Stimulated activated memory B cell treated with anti-CD40 and anti-IgM and Interleukin-4, amounts not matched to agents 10 μg/mL and 1 μg/mL and 100 μg/mL, for 72 hours (primary cell): Measurements from ENCODE around the gene PRLR.
"Not testable (repeated sequence)": the region's sequence is repeated elsewhere in the genome, so short reads cannot be mapped to it uniquely, and the experiment has no call there.

ENCODE experiments used
- ATAC-seq: fragments of 150-1000 bp; cut with Tn5 transposase; 2 replicates; pipeline ENCODE4 v1.10.0; 2021
- H3K27ac Mint-ChIP-seq: one replicate; pipeline ENCODE4 v1.8.0; 2022; ENCODE audit warnings: mild to moderate bottlenecking, mixed read lengths
- H3K27me3 Mint-ChIP-seq: one replicate; pipeline ENCODE4 v1.8.0; 2022; ENCODE audit warnings: mixed read lengths
- H3K36me3 Mint-ChIP-seq: one replicate; pipeline ENCODE4 v1.8.0; 2022; ENCODE audit warnings: mixed read lengths
- H3K4me1 Mint-ChIP-seq: one replicate; pipeline ENCODE4 v1.8.0; 2022; ENCODE audit warnings: mixed read lengths
- H3K4me3 Mint-ChIP-seq: one replicate; pipeline ENCODE4 v1.8.0; 2022; ENCODE audit warnings: mild to moderate bottlenecking, moderate library complexity, mixed read lengths
- H3K9me3 Mint-ChIP-seq: one replicate; pipeline ENCODE4 v1.8.0; 2022; ENCODE audit warnings: mixed read lengths

The PRLR gene

DNA sequence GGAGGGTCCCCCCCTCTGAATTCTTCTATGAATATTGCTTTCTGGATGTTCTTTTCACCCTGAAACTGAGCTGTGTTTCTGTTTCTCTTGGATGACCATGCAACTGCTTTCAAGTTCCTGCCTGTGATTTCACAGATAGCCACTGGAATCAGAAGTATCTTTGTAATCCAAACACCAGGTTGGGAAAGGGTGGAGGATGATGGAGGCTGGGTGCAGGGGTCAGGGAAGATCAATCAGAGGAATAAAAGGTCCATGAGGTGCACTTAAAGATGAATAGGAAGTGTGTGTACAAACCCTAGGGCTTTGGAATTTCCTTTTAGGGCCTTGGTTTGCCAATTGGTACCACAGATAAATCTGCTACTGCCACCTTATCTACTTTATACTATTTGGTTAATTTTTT, 114.4 kb downstream of the PRLR start:
- ATAC-seq, result no peak
- peaks cover 10% of the 10 kb centered on the region for H3K27me3 Mint-ChIP-seq
- no peaks in the 10 kb centered on the region for H3K4me1 Mint-ChIP-seq
- H3K36me3 Mint-ChIP-seq, result no peaks in the 10 kb centered on the region
- H3K27ac Mint-ChIP-seq, result no peak overlapping the region
- no peak overlapping the region for H3K4me3 Mint-ChIP-seq
- H3K9me3 Mint-ChIP-seq, result peaks cover 3% of the 10 kb centered on the region

DNA sequence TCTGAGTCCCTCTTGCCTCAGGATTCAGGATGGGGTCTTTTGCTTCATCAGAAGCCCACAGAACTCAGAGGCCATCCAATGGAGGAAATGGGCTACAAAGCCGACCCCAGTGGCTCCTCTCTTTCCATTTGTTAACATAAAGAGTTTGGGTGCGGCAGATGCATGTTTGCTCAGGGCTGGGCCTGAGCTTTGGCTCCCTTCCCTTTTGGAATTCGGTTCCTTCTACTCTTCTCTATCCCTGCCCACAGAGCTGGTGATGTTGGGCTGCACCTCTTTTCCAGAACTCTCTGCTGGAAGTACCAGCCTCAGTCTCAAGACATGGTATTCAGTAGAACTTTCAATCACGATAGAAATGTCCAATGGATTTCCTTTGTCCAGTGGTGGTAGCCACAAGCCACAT, 115.6 kb downstream of the PRLR start:
- Mint-ChIP-seq H3K27me3 (peaks cover 10% of the 10 kb centered on the region), H3K27ac (no peak overlapping the region), H3K36me3 (no peaks in the 10 kb centered on the region), H3K4me1 (no peaks in the 10 kb centered on the region), H3K4me3 (no peak overlapping the region), H3K9me3 (peaks cover 3% of the 10 kb centered on the region)
- ATAC-seq, result no peak

DNA sequence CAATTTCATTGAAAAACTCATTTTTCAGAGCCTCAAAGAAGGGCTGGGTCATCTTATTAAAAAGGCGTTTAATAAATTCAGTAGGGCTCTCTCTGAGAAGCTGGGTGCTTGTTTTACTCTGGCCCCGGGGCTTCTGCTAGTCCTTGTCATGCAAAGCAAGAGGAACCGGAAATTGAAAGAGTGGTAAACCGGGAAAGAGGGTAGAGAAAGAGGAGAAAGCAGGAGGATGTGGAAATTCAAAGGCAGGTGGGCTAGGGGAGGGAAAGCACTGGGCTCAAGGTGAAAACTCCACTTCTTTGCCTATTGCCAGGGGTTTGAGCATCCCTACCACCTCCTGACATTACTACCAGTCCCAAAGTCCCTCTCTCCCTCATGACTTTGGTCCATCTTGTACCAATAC, 118.0 kb downstream of the PRLR start:
- peaks cover 8% of the 10 kb centered on the region for H3K9me3 Mint-ChIP-seq
- no peak overlapping the region for H3K27ac Mint-ChIP-seq
- no peak for ATAC-seq
- no peaks in the 10 kb centered on the region for H3K36me3 Mint-ChIP-seq
- H3K27me3 Mint-ChIP-seq, result peaks cover 10% of the 10 kb centered on the region
- H3K4me1 Mint-ChIP-seq, result no peaks in the 10 kb centered on the region
- no peak overlapping the region for H3K4me3 Mint-ChIP-seq

DNA sequence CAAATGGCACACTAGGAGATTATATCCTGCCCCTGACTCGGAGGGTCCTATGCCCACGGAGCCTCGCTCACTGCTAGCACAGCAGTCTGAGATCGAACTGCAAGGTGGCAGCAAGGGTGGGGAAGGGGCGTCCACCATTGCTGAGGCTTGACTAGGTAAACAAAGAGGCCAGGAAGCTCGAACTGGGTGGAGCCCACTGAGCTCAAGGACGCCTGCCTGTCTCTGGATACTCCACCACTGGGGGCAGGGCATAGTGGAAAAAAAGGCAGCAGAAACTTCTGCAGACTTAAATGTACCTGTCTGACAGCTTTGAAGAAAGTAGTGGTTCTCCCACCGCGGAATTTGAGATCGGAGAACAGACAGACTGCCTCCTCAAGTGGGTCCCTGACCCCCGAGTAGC, 125.7 kb downstream of the PRLR start:
- not testable (repeated sequence) for ATAC-seq, H3K4me1 Mint-ChIP-seq, H3K9me3 Mint-ChIP-seq, H3K4me3 Mint-ChIP-seq, H3K27ac Mint-ChIP-seq, H3K36me3 Mint-ChIP-seq
- H3K27me3 Mint-ChIP-seq, result peaks cover 40% of the 10 kb centered on the region

DNA sequence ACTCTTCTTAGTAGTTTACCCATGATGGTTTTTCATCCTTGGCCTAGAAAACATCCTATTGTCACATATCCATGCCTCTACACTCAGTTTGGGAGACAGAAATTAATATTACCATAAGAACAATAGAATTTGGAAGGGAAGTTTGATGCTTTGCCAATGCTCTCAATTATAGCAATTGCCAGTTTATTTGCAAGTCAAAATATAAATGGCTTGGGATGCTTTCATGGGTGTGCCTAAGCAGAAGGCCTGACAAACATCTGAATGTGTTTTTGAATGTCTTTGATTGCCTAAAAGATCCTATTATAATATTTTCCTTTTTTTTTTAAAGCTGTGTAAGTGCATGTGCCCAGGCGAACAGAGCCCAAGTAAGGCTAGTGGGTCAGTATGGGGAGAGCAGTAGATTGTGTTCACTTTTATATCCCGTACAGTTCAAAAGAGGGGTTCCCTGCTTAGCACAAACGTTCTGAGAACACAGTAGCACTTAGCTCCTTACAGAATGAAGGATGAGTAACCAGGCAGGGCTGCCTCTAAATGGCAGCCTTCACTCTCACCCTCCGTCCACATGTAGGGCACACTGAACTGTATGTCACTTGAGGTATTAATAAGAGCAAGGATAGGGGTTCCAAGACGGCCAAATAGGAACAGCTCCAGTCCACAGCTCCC, 126.5 kb downstream of the PRLR start:
- no peak for ATAC-seq
- Mint-ChIP-seq H3K9me3 (peaks cover 4% of the 10 kb centered on the region), H3K4me1 (no peaks in the 10 kb centered on the region), H3K27me3 (peaks cover 40% of the 10 kb centered on the region), H3K27ac (no peak overlapping the region), H3K36me3 (no peaks in the 10 kb centered on the region), H3K4me3 (no peak overlapping the region)

DNA sequence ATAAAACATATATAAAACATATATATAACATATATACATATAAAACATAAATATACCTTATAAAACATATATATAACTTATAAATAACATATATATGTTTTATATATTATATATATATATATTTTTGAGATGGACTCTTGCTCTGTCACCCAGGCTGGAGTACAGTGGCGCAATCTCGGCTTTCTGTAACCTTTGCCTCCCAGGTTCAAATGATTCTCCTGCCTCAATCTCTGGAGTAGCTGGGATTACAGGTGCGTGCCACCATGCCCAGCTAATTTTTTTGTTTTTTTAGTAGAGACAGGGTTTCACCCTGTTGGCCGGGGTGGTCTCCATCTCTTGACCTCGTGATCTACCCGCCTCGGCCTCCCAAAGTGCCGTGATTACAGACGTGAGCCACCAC, 128.6 kb downstream of the PRLR start:
- not testable (repeated sequence) for H3K27ac Mint-ChIP-seq, ATAC-seq, H3K4me1 Mint-ChIP-seq, H3K4me3 Mint-ChIP-seq, H3K36me3 Mint-ChIP-seq, H3K9me3 Mint-ChIP-seq
- H3K27me3 Mint-ChIP-seq, result peaks cover 40% of the 10 kb centered on the region

DNA sequence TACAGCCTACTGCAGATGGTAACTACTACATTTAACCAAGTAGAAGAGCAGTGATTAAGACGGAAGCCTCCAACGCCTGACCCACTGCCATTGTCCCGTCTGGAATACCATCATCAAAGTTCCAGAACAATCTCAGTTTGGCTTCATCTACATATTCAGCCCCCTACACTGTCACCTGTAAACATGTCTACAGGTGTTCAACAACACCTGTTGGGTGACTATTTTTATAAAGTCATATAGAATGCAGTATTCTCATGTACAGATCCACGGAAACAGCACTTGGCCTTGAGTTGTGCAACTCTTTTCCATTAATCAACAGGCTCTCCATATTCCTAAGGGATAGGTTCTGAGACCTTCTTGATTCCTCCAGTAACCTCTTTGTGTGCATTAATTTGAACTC, 129.3 kb downstream of the PRLR start:
- Mint-ChIP-seq H3K27ac (no peak overlapping the region), H3K27me3 (peaks cover 40% of the 10 kb centered on the region), H3K9me3 (no peaks in the 10 kb centered on the region), H3K36me3 (no peaks in the 10 kb centered on the region), H3K4me3 (no peak overlapping the region), H3K4me1 (no peaks in the 10 kb centered on the region)
- ATAC-seq, result no peak

DNA sequence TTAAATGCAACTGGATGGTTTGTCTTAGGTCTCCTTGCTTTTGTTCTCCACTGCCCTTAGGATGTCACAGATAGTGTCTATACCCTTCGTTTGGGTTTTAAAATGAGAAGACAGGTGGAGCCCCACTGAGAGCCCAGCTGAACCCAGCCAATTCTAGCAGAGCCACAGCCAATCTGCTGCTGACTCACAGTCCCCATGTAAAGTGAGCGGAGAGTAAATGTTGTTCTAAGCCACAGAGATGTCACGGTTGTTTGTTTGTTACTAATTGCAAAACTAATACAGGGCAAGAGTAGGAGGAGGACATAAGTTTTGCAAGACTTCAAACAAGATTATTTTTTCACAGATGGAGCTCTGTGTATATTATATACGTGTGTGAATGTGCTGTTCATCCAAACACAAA, 132.1 kb downstream of the PRLR start:
- no peak overlapping the region for H3K27ac Mint-ChIP-seq
- no peaks in the 10 kb centered on the region for H3K36me3 Mint-ChIP-seq
- ATAC-seq, result no peak
- H3K4me1 Mint-ChIP-seq, result no peaks in the 10 kb centered on the region
- no peaks in the 10 kb centered on the region for H3K9me3 Mint-ChIP-seq
- H3K27me3 Mint-ChIP-seq, result peaks cover 15% of the 10 kb centered on the region
- H3K4me3 Mint-ChIP-seq, result no peak overlapping the region

DNA sequence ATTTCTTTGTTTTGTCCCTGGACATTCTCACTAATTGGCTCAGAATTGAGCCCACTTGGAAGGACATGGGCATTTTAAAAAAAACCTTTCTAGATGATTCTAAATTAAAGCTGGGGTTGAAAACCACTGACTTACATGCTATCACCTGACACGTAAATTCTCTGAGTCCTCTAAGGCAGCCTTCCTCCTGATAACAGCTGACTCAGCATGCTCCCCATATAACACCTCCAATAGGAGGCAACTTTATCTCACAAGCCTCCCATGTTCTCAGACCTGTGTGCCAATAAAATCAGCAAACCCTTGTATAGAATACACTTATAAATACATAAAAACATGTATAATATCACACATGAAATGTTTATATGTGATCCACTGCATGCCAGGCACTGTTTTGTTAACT, 133.4 kb downstream of the PRLR start:
- Mint-ChIP-seq H3K27me3 (peaks cover 5% of the 10 kb centered on the region), H3K27ac (no peak overlapping the region), H3K4me1 (peaks cover 6% of the 10 kb centered on the region), H3K9me3 (no peaks in the 10 kb centered on the region), H3K4me3 (no peak overlapping the region), H3K36me3 (no peaks in the 10 kb centered on the region)
- no peak for ATAC-seq

DNA sequence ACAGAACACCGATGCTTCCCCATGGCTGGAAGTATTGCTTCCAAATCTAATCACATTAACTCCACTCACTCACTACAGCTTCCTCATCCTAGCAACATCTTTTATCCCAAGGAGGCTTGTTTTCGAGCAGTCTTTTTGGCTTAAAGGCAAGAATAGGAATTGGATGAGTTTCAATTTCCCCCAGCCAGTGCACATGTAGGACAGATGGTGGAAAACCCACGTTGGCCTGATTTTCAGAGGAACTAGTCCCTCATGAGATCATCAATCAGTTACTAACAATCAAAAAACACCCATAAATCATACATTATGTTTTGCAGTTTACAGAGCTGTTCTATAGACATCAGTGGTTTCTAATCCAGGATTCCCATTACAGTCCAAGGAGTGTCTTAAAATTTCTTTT, 134.1 kb downstream of the PRLR start:
- Mint-ChIP-seq H3K27me3 (no peaks in the 10 kb centered on the region), H3K4me3 (no peak overlapping the region), H3K4me1 (peaks cover 6% of the 10 kb centered on the region), H3K9me3 (no peaks in the 10 kb centered on the region), H3K36me3 (no peaks in the 10 kb centered on the region), H3K27ac (no peak overlapping the region)
- no peak for ATAC-seq

DNA sequence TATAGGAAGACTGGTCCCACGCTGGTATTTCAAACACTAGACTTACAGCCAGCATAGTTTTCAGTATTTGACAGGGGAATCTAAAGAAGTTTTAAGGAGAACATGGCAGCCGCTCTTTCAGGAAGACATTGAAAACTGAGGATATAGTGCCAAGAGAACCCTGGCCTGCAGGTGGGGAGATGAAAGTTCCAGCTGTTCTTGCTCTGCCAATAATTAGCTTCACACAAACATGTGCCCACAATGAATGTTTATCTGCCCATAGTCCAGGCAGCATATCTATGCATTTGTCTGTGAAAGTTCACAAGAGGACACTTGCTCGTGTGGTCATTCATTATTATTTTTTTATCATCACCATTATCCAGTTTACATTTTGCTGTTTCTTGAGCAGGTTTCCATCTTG, 134.9 kb downstream of the PRLR start:
- no peak overlapping the region for H3K4me3 Mint-ChIP-seq
- H3K27ac Mint-ChIP-seq, result no peak overlapping the region
- ATAC-seq, result no peak
- peaks cover 6% of the 10 kb centered on the region for H3K4me1 Mint-ChIP-seq
- no peaks in the 10 kb centered on the region for H3K27me3 Mint-ChIP-seq
- no peaks in the 10 kb centered on the region for H3K36me3 Mint-ChIP-seq
- no peaks in the 10 kb centered on the region for H3K9me3 Mint-ChIP-seq

DNA sequence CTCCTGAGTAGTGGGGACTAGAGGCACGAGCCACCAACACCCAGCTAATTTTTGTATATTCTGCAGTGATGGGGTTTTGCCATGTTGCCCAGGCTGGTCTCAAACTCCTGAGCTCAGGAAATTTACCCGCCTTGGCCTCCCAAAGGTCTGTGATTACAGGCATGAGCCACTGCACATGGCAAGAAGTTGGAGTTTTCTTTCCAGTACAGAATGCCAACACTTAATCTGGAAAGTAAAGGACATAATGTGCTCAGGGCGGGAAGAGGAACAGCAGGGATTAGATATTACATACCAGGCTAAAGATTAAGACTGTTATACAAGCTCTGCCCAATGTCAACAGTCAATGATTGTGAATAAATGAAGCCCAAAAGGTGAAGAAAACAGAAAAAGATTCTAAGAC, 135.3 kb downstream of the PRLR start:
- Mint-ChIP-seq H3K4me1 (peaks cover 6% of the 10 kb centered on the region), H3K27me3 (no peaks in the 10 kb centered on the region), H3K36me3 (no peaks in the 10 kb centered on the region), H3K27ac (no peak overlapping the region), H3K9me3 (no peaks in the 10 kb centered on the region), H3K4me3 (no peak overlapping the region)
- ATAC-seq, result no peak

DNA sequence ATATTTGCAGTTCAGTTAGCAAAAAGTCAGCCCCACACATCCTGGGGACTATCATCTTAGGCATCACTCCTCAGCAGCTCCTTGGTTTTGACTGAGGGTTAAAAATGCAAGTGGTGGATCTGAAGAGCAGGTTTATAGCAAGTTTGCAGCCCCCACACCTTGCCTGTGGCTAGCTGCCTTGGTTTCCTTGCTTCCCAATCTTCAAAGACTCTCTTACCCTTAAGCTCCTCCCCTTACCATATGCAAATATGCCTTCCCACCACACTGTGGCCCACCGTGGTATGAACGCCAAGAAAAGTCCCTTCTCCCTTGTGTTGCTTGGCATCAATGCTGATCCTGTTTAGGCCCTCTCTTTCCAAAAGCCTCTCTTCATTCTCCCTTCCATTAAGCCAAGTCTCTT, 137.6 kb downstream of the PRLR start:
- Mint-ChIP-seq H3K4me3 (no peak overlapping the region), H3K27me3 (no peaks in the 10 kb centered on the region), H3K4me1 (peaks cover 6% of the 10 kb centered on the region), H3K27ac (no peak overlapping the region), H3K9me3 (no peaks in the 10 kb centered on the region), H3K36me3 (no peaks in the 10 kb centered on the region)
- no peak for ATAC-seq

DNA sequence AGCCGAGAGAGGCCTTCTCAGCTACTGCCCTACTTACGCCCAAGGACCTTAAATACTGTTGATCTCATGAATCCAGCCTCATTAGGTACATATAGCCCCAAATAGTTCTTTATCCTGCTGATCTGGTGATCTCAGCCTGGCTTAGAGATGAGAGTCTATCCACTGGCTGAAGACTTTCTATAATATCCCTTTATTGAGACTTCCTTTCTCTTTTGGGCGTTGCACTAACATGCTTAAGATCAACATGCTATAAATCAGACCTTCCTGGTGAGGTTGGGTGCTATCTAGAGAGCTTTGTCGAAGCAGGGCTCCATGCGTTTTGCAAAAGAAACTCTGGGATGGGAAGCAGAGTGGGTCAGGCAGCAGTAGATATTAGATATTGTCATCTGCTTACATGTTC, 138.6 kb downstream of the PRLR start:
- Mint-ChIP-seq H3K36me3 (no peaks in the 10 kb centered on the region), H3K4me3 (no peak overlapping the region), H3K9me3 (no peaks in the 10 kb centered on the region), H3K27me3 (peaks cover 7% of the 10 kb centered on the region), H3K27ac (no peak overlapping the region), H3K4me1 (peaks cover 6% of the 10 kb centered on the region)
- no peak for ATAC-seq

DNA sequence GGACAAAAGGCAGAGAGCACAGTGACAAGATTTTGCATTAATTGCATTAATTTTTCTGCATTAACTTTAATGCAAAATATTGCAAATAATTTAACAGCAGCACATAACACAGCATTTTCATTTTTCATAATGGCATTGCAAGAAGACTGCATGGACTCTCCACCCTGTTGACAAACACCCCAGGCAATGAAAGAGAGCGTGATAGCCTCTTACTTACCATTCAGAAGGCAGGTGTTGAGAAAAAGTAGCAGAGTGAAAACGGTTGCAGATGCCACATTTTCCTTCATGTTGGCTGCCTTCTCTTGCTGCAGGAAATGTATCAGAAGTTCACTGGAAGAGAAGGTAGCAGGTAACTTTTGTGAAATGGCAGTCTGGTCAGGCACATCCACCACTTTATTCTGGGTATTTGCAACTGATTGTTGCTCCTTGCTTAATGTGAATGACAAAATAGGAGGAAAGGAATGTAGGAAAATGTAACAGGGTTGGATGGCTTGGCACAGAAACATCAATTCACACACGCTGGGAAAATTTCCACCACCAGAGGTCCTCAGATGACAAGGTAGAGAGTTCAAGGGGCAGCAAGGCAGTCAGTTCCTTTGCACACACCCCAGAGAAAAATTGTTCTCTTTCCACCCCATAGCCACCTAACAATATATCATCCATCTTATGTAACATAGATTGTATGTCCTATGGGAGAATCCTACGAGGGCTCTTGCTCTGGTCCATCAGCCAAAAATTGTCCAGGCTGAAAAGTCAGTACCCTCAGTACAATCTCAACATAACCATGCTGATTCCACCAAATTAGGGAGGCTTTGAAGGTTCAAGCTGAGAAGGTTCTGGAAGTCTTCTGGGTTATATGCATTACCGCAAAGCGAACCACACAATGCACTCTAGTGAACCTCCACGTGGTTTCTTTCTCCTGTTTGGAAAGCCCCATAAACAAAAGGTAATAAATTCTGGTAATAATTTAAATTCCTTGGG, 140.7 kb downstream of the PRLR start:
- no peak overlapping the region for H3K4me3 Mint-ChIP-seq
- no peaks in the 10 kb centered on the region for H3K36me3 Mint-ChIP-seq
- ATAC-seq, result no peak
- no peaks in the 10 kb centered on the region for H3K9me3 Mint-ChIP-seq
- no peak overlapping the region for H3K27ac Mint-ChIP-seq
- H3K4me1 Mint-ChIP-seq, result peaks cover 6% of the 10 kb centered on the region
- peaks cover 11% of the 10 kb centered on the region for H3K27me3 Mint-ChIP-seq

DNA sequence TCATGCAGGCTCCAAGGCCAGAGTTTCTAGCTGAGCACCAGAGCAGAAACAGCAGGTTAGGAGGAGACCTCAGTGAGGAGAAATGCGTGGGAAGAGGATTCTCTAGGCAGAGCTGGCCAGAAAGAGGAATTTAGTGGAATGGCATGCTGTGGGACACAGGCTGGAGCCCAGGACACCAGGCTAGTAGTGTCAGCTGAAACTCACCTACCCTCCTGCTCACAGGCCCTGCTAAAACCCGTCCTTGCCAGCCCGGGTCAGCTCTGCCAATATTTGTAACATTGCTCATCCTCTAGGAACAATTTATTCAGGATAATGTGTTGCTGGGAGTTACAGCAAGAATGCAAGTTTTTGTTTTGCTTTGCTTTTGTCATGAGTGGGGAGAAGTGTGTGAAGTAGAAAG, 142.3 kb downstream of the PRLR start:
- H3K27ac Mint-ChIP-seq, result no peak overlapping the region
- no peak for ATAC-seq
- no peaks in the 10 kb centered on the region for H3K36me3 Mint-ChIP-seq
- H3K9me3 Mint-ChIP-seq, result no peaks in the 10 kb centered on the region
- H3K4me3 Mint-ChIP-seq, result no peak overlapping the region
- peaks cover 5% of the 10 kb centered on the region for H3K4me1 Mint-ChIP-seq
- H3K27me3 Mint-ChIP-seq, result peaks cover 11% of the 10 kb centered on the region
